ENCODE data around the gene USP14. TPM values are rescaled to one million over a fixed set of nuclear protein-coding genes. Genes with fewer than 3 reads are reported as not detected.

USP14 gene
- total and polyA plus RNA-seq, 7 donors = 11.4 to 40.7 (median 27.8) TPM

DNA sequence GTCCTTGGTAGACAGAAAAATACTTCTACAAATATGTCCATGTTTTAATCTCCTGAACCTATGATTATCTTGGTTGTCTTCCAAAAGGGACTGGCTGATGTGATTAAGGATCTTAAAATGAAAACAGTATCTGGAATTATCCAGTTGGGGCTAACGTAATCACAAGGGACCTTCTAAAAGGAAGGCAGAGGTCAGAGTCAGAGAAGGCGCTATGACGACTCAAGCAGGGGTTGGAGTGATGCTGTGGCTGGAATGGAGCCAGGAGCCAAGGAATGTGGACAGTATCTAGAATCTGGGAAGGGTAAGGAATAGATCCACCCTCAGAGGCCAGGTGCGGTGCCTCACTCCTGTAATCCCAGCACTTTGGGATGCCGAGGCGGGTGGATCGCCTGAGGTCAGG, 4.2 kb upstream of the USP14 start:
- no peak for DNase-seq
- 73 to 88% methylated on average over 7 of the region's 7 CpGs for WGBS, 2 donors

GRCh38 chr18:155688-156087, 2.7 kb upstream of the USP14 start:
- intact Hi-C loops (cut with DNase I) = no loop called here
- Histone ChIP-seq H3K9me3 (no peaks in the 10 kb centered on the region), H3K36me3 (no peaks in the 10 kb centered on the region), H3K27me3 (no peaks in the 10 kb centered on the region), H3K27ac (no peak overlapping the region), H3K4me1 (peaks cover 0 to 21% (median 16%) of the 10 kb centered on the region in 4 donors), H3K4me3 (no peak overlapping the region)
- TF ChIP-seq EP300 (IDR thresholded peaks at IDR 0.05) = no peak
- no peak for TF ChIP-seq POLR2A (IDR thresholded peaks at IDR 0.05)
- no peak for DNase-seq
- 88 to 89% methylated on average over 6 of the region's 6 CpGs for WGBS, 2 donors

More for the DNA sequence above, 4.2 kb upstream of the USP14 start:
- Histone ChIP-seq H3K36me3 (no peaks in the 10 kb centered on the region), H3K27me3 (no peaks in the 10 kb centered on the region), H3K9me3 (no peaks in the 10 kb centered on the region), H3K27ac (no peak overlapping the region), H3K4me3 (no peak overlapping the region), H3K4me1 (peaks cover 0 to 6% (median 2%) of the 10 kb centered on the region in 4 donors)
- no peak for TF ChIP-seq POLR2A (IDR thresholded peaks at IDR 0.05)
- intact Hi-C loops (cut with DNase I) = no loop called here

DNA sequence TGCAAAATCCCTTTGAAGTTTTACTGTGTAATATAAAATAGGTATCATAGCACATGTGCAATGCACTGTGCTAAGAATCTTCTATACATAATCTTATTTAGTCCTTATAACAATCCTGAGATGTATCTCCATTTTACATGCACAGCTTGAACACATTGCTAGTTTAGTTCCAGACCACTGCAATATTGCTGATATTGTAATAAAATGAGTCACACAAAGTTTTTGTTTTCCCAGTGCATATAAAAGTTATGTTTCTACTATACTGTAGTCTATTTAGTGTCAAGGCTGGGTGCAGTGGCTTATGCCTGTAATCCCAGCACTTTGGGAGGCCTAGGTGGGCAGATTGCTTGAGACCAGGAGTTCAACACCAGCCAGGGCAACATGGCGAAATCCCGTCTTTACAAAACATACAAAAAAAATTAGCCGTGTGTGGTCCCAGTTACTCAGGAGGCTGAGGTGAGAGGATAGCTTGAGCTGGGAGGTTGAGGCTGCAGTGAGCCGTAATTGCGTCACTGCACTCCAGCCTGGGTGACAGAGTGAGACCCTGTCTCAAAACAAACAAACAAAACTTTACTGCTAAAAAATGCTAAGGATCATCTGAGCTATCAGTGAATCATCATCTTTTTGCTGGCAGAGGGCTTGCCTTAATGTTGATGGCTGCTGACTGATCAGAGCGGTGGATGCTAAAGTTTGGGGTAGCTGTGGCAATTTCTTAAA, 1.7 kb upstream of the USP14 start:
- intact Hi-C loops (cut with DNase I) = no loop called here
- Histone ChIP-seq H3K4me3 (no peak overlapping the region), H3K27me3 (no peaks in the 10 kb centered on the region), H3K9me3 (no peaks in the 10 kb centered on the region), H3K27ac (no peak overlapping the region), H3K36me3 (no peaks in the 10 kb centered on the region), H3K4me1 (peaks cover 0 to 27% (median 21%) of the 10 kb centered on the region in 4 donors)
- no peak for DNase-seq
- no peak for TF ChIP-seq EP300 (IDR thresholded peaks at IDR 0.05)
- no peak for TF ChIP-seq POLR2AphosphoS5 (IDR thresholded peaks at IDR 0.05)
- TF ChIP-seq, protein P1, sequence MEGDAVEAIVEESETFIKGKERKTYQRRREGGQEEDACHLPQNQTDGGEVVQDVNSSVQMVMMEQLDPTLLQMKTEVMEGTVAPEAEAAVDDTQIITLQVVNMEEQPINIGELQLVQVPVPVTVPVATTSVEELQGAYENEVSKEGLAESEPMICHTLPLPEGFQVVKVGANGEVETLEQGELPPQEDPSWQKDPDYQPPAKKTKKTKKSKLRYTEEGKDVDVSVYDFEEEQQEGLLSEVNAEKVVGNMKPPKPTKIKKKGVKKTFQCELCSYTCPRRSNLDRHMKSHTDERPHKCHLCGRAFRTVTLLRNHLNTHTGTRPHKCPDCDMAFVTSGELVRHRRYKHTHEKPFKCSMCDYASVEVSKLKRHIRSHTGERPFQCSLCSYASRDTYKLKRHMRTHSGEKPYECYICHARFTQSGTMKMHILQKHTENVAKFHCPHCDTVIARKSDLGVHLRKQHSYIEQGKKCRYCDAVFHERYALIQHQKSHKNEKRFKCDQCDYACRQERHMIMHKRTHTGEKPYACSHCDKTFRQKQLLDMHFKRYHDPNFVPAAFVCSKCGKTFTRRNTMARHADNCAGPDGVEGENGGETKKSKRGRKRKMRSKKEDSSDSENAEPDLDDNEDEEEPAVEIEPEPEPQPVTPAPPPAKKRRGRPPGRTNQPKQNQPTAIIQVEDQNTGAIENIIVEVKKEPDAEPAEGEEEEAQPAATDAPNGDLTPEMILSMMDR (IDR thresholded peaks at IDR 0.05) = no peak
- no peak for TF ChIP-seq POLR2A (IDR thresholded peaks at IDR 0.05)
- WGBS, 2 donors = 95 to 96% methylated on average over 6 of the region's 6 CpGs

- H3K27ac ChIP-seq = peak overlapping the region; percentile 86 to 90 (median 88)
- H3K4me1 ChIP-seq = peaks cover 0 to 27% (median 21%) of the 10 kb centered on the region in 4 donors
- H3K27me3 ChIP-seq = no peaks in the 10 kb centered on the region
- 2 to 3% methylated on average over 23 of the region's 23 CpGs for WGBS, 2 donors
- no peak for DNase-seq
- TF ChIP-seq POLR2A (IDR thresholded peaks at IDR 0.05) (no peak), POLR2AphosphoS5 (IDR thresholded peaks at IDR 0.05) (no peak), EP300 (IDR thresholded peaks at IDR 0.05) (no peak)
- TF ChIP-seq, protein P1 (IDR thresholded peaks at IDR 0.05) = no peak
- peak overlapping the region; percentile 89 to 96 (median 95) for H3K4me3 ChIP-seq
- H3K9me3 ChIP-seq = no peaks in the 10 kb centered on the region
- H3K36me3 ChIP-seq = peaks cover 0 to 14% (median 5%) of the 10 kb centered on the region in 4 donors
- intact Hi-C loops (cut with DNase I) = no loop called here
Measured at GRCh38 chr18:159037-159652, 788 bp downstream of the USP14 start.

DNA sequence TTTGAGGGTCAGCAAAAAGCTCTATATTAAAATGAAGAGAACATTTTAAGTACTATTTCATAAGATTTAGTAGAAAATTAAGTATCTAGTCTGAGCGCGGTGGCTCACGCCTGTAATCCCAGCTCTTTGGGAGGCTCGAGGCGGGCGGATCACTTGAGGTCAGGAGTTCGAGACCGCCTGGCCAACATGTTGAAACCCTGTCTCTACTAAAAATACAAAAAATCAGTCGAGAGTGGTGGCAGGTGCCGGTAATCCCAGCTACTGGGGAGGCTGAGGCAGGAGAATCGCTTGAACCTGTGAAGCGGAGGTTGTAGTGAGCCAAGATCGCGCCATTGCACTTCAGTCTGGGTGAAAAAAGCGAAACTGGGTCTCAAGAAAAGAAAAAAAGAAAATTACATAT, 1.6 kb downstream of the USP14 start:
- no peaks in the 10 kb centered on the region for H3K27me3 ChIP-seq
- DNase-seq = no peak
- peaks cover 0 to 27% (median 21%) of the 10 kb centered on the region in 4 donors for H3K4me1 ChIP-seq
- TF ChIP-seq EP300 (IDR thresholded peaks at IDR 0.05) (no peak), POLR2A (IDR thresholded peaks at IDR 0.05) (no peak), POLR2AphosphoS5 (IDR thresholded peaks at IDR 0.05) (no peak)
- TF ChIP-seq, protein P1 (IDR thresholded peaks at IDR 0.05) = no peak
- intact Hi-C loops (cut with DNase I) = no loop called here
- peak overlapping the region in 1 of 4 donors; percentile 94 for H3K4me3 ChIP-seq
- H3K9me3 ChIP-seq = no peaks in the 10 kb centered on the region
- no peak overlapping the region for H3K27ac ChIP-seq
- peaks cover 0 to 22% (median 7%) of the 10 kb centered on the region in 4 donors for H3K36me3 ChIP-seq
- WGBS, 2 donors = 97% methylated on average over 15 of the region's 15 CpGs
